GM21825 (cell line): ENCODE measurements around the gene ZNF432.
"Not testable (repeated sequence)": the region's sequence is repeated elsewhere in the genome, so short reads cannot be mapped to it uniquely, and the experiment has no call there.

Source experiments
- ATAC-seq: cut with Tn5 transposase; IDR thresholded peaks from one replicate; pipeline ENCODE4 v1.9.1; 2021; ENCODE audit warnings: mild to moderate bottlenecking, moderate library complexity; ENCODE audit not compliant: unreplicated experiment

Gene ZNF432

GRCh38 chr19:52048555-52049501 lies at the start of gene ZNF432:
Gene ZNF432 (minus strand): TSS chr19:52048838. CDS start chr19:52046868, 1,970 bp downstream.
- ATAC-seq: peak; percentile 84

GRCh38 chr19:52096416-52096815 lies 47.8 kb upstream of the ZNF432 start:
- not testable (repeated sequence) for ATAC-seq

DNA sequence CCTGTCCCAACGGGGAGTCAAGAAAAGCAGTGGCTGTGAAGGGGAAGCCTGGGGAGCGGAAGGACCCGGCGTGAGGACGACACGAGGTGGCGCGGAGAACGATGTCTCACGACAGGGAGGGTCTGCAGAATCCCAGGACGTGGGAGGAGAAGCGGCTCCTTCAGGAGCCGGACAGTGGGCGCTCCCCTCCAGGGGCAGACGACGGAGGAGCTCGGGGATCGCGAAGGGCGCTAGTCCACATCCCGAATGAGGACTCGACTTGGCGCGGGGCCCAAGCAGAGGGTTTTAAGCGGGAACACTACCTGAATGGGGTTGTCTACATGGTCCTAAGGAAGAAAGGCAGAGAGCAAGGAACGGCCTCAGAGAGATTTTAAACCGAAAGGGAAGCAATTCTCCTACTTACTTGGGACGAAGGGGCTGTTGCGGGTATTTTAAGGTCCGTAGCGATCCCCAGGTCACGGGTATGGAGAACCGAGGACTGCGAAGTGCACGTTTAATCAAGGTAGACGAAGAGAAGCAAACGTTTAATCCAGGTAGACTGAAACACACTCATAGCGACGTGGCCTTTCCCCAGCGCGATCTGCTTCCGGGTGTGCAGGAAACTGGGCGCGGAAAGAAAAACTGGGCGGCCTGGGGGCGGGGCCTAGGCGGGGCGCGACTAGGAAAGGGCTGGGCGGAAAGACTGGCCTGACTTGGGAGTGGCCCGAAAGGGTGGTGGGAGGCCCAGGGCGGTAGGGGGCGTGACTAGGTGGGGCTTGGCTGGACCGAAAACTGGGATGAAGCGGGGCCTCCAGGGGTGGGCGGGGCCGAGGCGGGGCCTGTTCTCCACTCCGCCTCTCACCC lies 46.8 kb upstream of the ZNF432 start, which contains the start of gene ZNF841:
Gene ZNF841, minus strand, starts transcription at position 594 of the 843 bp plus-strand sequence. CDS start 10,964 bp downstream, outside the sequence.
- peak; percentile 96 for ATAC-seq

DNA sequence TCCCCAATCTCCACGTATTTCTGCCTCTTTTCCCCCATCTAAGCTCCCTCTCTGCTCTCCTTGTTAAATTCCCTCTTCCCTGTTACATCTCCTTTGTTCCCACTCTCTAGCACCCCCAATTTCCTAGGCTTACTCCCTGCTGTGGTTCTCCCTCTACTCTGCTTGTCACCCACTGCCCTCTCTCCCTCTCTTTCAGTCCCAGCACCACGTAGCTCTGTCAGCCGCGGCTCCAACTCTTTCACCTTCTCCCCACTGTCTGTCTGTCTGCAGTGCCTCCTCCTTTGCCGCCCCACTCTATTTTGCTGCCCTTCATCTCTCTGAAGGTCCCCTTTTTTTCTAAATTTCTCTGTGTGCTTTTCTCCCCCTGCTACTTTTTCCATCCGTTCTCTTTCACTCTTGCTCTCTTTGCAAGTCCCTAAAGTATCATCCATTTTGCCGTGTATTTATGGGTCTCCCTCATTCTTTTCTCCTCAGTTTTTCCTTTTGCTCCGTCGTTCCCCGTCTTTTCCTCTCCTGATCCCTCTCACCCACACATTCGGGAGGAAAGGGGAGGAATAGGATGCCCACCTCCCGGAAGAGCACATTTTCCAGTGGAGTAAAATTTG lies 46.0 kb upstream of the ZNF432 start:
- ATAC-seq: no peak

DNA sequence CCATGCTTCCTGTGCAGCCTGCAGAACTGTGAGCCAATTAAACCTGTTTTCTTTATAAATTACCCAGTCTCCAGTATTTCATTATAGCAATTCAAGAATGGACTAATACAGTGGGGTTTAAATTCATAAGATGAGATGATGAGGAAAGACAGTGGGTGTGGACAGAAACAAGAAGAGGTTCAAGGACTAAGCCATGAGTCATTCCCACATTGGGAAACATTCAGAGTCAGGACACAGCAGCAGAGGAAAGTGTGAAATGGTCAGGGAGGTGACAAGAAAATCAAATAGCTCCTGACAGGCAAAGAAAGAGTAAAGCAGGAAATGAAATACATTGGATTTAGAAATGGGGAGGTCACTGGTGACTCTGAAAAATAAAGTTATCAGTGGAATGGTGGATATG lies 37.8 kb upstream of the ZNF432 start:
- ATAC-seq: no peak

DNA sequence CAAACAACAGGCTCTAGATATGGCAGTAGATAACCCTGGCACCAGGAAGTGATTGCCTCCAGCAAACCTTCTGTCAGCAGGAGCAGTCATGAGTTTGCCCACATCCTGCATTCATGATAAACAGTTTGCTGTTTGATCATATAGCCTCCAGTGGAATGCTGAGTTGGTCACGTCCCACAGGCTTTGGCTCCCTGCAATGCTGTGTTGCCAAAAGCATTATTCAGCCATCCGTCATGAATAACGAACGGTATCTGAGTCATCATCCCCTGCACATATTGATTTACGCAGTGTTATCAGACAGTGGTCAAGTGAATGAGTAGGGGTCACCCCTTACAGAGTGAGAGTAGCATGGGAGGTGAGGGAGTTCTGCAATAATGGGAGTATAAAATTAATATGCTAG lies 21.9 kb upstream of the ZNF432 start:
- no peak for ATAC-seq

GRCh38 chr19:52069653-52070052 lies 21.0 kb upstream of the ZNF432 start:
- no peak for ATAC-seq

DNA sequence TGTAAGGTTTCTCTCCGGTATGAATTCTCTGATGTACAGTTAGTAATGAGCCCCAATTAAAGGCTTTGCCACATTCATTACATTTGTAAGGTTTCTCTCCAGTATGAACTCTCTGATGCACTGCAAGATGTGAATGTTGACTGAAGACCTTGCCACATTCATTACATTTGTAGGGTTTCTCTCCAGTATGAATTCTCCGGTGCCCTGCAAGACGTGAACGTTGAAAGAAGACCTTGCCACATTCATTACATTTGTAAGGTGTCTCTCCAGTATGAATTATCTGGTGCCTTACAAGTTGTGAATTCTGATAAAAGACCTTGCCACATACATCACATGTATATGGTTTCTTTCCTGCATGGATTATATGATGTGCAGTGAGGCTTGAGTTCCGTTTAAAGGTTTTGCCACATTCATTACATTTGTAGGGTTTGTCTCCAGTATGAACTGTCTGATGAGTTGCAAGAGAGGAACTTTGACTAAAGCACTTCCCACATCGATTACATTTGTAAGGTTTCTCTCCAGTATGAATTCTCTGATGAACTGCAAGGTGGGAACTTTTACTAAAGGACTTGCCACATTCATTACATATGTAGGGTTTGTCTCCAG lies 17.7 kb upstream of the ZNF432 start:
- ATAC-seq: no peak

GRCh38 chr19:52065399-52065798 lies 16.8 kb upstream of the ZNF432 start:
- no peak for ATAC-seq

- ATAC-seq: not testable (repeated sequence)
These were observed 7.8 kb upstream of the ZNF432 start for GRCh38 chr19:52056480-52056879.

- not testable (repeated sequence) for ATAC-seq
These were observed 3.1 kb upstream of the ZNF432 start for GRCh38 chr19:52051736-52052135.

GRCh38 chr19:52039169-52039568 lies 9.5 kb downstream of the ZNF432 start:
- ATAC-seq: no peak

- ATAC-seq: no peak
These were observed 14.4 kb downstream of the ZNF432 start for GRCh38 chr19:52034051-52034728.

GRCh38 chr19:52028780-52029123 lies 19.9 kb downstream of the ZNF432 start:
- ATAC-seq: peak; percentile 25

DNA sequence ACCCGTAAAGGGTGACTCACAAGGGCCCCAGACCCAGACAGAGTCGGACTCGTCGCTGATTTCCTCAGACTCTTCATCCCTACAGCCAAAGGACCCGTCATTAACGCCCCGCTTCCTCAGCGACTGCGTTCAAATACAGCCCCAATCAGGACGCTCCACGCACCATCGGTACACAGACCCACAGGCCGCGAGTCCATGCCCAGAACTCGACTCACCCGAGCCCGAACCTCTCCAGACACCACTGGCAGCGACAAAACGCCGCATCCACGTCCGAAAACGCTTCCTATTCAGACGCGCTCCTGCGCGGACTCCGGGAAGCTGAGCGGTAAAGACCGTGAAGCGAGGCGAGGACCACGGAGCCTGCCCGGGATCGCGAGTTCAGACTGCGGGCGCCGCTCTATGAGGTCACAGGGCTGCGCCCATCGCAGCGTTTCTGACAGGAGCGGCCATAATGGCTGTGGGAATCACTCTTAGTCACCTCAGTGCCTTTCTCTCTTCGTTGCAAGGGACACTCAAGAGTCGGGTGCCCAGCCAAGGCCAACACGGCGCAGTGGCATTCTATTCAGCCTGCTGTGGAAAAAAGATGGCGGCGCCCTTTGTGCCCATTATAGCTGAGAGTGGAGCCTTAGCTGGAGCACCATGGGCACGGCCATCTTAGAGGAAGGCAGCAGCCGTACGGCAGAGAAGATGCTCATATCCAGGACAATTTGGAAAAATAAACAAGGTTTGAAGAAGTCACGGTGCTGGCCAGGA lies 20.4 kb downstream of the ZNF432 start, which contains the start of gene ZNF614:
Gene ZNF614, minus strand, starts transcription at position 353 of the 753 bp plus-strand sequence. CDS start 2,634 bp downstream, outside the sequence.
- ATAC-seq: peak; percentile 84

DNA sequence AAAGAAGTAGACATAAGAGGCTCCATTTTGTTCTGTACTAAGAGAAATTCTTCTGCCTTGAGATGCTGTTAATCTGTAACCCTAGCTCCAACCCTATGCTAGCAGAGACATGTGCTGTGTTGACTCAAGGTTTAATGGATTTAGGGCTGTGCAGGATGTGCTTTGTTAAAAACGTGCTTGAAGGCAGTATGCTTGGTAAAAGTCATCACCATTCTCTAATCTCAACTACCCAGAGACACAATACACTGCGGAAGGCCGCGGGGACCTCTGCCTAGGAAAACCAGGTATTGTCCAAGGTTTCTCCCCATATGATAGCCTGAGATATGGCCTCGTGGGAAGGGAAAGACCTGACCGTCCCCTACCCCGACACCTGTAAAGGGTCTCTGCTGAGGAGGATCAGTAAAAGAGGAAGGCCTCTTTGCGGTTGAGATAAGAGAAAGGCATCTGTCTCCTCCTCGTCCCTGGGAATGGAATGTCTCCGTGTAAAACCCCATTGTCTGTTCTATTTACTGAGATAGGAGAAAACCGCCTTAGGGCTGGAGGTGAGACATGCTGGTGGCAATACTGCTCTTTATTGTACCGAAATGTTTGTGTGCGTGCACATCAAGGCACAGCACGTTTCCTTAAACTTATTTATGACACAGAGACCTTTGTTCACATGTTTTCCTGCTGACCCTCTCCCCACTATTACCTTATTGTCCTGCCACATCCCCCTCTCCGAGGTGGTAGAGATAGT lies 22.2 kb downstream of the ZNF432 start:
- not testable (repeated sequence) for ATAC-seq

DNA sequence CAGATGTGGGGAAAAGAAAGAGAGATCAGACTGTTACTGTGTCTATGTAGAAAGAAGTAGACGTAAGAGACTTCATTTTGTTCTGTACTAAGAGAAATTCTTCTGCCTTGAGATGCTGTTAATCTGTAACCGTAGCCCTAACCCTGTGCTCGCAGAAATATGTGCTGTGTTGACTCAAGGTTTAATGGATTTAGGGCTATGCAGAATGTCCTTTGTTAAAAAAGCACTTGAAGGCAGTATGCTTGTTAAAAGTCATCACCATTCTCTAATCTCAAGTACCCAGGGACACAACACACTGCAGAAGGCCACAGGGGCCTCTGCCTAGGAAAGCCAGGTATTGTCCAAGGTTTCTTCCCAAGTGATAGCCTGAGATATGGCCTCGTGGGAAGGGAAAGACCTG lies 24.2 kb downstream of the ZNF432 start:
- ATAC-seq: not testable (repeated sequence)

- ATAC-seq: no peak
These were observed 26.4 kb downstream of the ZNF432 start for GRCh38 chr19:52022193-52022592.

- no peak for ATAC-seq
These were observed 28.1 kb downstream of the ZNF432 start for GRCh38 chr19:52020506-52020905.
